BLaER1 (cell line): ENCODE measurements around the gene THUMPD3.

Experiments
- H3K27ac ChIP-seq: shearing (Covaris generic); formaldehyde crosslinking; 2 replicates; pipeline ENCODE4 v1.8.1; 2022
- H3K27me3 ChIP-seq: shearing (Covaris generic); formaldehyde crosslinking; 2 replicates; pipeline ENCODE4 v1.8.1; 2022
- H3K36me3 ChIP-seq: shearing (Covaris generic); formaldehyde crosslinking; 2 replicates; pipeline ENCODE4 v1.8.1; 2022
- H3K4me1 ChIP-seq: shearing (Covaris generic); formaldehyde crosslinking; 2 replicates; pipeline ENCODE4 v1.8.1; 2022
- H3K4me2 ChIP-seq: shearing (Covaris generic); formaldehyde crosslinking; 2 replicates; pipeline ENCODE4 v1.8.1; 2022
- H3K4me3 ChIP-seq: shearing (Covaris generic); formaldehyde crosslinking; 2 replicates; pipeline ENCODE4 v1.8.1; 2022
- H3K9ac ChIP-seq: shearing (Covaris generic); formaldehyde crosslinking; 2 replicates; pipeline ENCODE4 v1.8.1; 2022
- H3K9me3 ChIP-seq: shearing (Covaris generic); formaldehyde crosslinking; 2 replicates; pipeline ENCODE4 v1.8.1; 2022
- H4K20me1 ChIP-seq: shearing (Covaris generic); formaldehyde crosslinking; 2 replicates; pipeline ENCODE4 v1.8.1; 2022
- Cebpa-rat ChIP-seq: shearing (Covaris generic); IDR thresholded peaks from 2 replicates; pipeline ENCODE4 v1.8.1; 2022

The THUMPD3 gene

GRCh38 chr3:9362731-9363530 is at the start of gene THUMPD3:
Gene THUMPD3 (plus strand): TSS chr3:9363054. CDS start chr3:9365069, 2,015 bp downstream.
- TF ChIP-seq Cebpa-rat: no peak
- Histone ChIP-seq H3K9ac (peak within 1 kb of the TSS; percentile 92), H3K4me3 (peak within 1 kb of the TSS; percentile 73), H3K27me3 (no peaks in the 10 kb centered on the region), H3K36me3 (peaks cover 35% of the 10 kb centered on the region), H4K20me1 (no peaks in the 10 kb centered on the region), H3K27ac (peak within 1 kb of the TSS; percentile 95), H3K4me1 (peaks cover 20% of the 10 kb centered on the region), H3K9me3 (no peaks in the 10 kb centered on the region), H3K4me2 (peak within 1 kb of the TSS; percentile 82)

- no peaks in the 10 kb centered on the region for H3K9me3 ChIP-seq
- H4K20me1 ChIP-seq: no peaks in the 10 kb centered on the region
- H3K4me1 ChIP-seq: peaks cover 7% of the 10 kb centered on the region; the same call in 1 of the 2 replicates
- no peak for TF ChIP-seq Cebpa-rat
- no peak overlapping the region for H3K4me3 ChIP-seq
- H3K27ac ChIP-seq: no peak overlapping the region
- no peak overlapping the region for H3K4me2 ChIP-seq
- no peaks in the 10 kb centered on the region for H3K27me3 ChIP-seq
- H3K9ac ChIP-seq: no peak overlapping the region
- H3K36me3 ChIP-seq: no peaks in the 10 kb centered on the region
Measured at GRCh38 chr3:9314796-9315195, 48.1 kb upstream of the THUMPD3 start.

GRCh38 chr3:9316881-9317361 is 45.9 kb upstream of the THUMPD3 start:
- Histone ChIP-seq H3K36me3 (no peaks in the 10 kb centered on the region), H3K4me2 (no peak overlapping the region), H3K4me3 (no peak overlapping the region), H3K27ac (no peak overlapping the region), H3K9me3 (no peaks in the 10 kb centered on the region), H3K9ac (no peak overlapping the region), H4K20me1 (no peaks in the 10 kb centered on the region), H3K4me1 (no peaks in the 10 kb centered on the region), H3K27me3 (no peaks in the 10 kb centered on the region)
- TF ChIP-seq Cebpa-rat: no peak

GRCh38 chr3:9322780-9323179 is 40.1 kb upstream of the THUMPD3 start:
- Histone ChIP-seq H3K27me3 (no peaks in the 10 kb centered on the region), H3K36me3 (no peaks in the 10 kb centered on the region), H3K4me3 (no peak overlapping the region), H3K9me3 (peaks cover 15% of the 10 kb centered on the region), H3K4me2 (no peak overlapping the region), H3K4me1 (no peaks in the 10 kb centered on the region), H4K20me1 (no peaks in the 10 kb centered on the region), H3K9ac (no peak overlapping the region), H3K27ac (no peak overlapping the region)
- TF ChIP-seq Cebpa-rat: no peak

- no peak overlapping the region for H3K4me2 ChIP-seq
- no peak overlapping the region for H3K4me3 ChIP-seq
- no peaks in the 10 kb centered on the region for H3K27me3 ChIP-seq
- no peaks in the 10 kb centered on the region for H3K36me3 ChIP-seq
- H3K9me3 ChIP-seq: peaks cover 37% of the 10 kb centered on the region
- H4K20me1 ChIP-seq: no peaks in the 10 kb centered on the region
- H3K4me1 ChIP-seq: no peaks in the 10 kb centered on the region
- H3K27ac ChIP-seq: no peak overlapping the region
- no peak for TF ChIP-seq Cebpa-rat
- H3K9ac ChIP-seq: no peak overlapping the region
Measured at GRCh38 chr3:9324944-9325343, 37.9 kb upstream of the THUMPD3 start.

GRCh38 chr3:9327578-9327977 is 35.3 kb upstream of the THUMPD3 start:
- no peaks in the 10 kb centered on the region for H3K36me3 ChIP-seq
- H3K4me2 ChIP-seq: no peak overlapping the region
- TF ChIP-seq Cebpa-rat: no peak
- H3K4me3 ChIP-seq: no peak overlapping the region; the same call in 1 of the 2 replicates
- no peak overlapping the region for H3K27ac ChIP-seq
- no peaks in the 10 kb centered on the region for H3K27me3 ChIP-seq
- peaks cover 39% of the 10 kb centered on the region for H3K9me3 ChIP-seq
- H3K9ac ChIP-seq: no peak overlapping the region
- H4K20me1 ChIP-seq: no peaks in the 10 kb centered on the region
- no peaks in the 10 kb centered on the region for H3K4me1 ChIP-seq

GRCh38 chr3:9330166-9330703 is 32.6 kb upstream of the THUMPD3 start:
- Histone ChIP-seq H3K4me3 (no peak overlapping the region), H3K4me1 (no peaks in the 10 kb centered on the region)
- no peak for TF ChIP-seq Cebpa-rat

GRCh38 chr3:9331171-9331570 is 31.7 kb upstream of the THUMPD3 start:
- peaks cover 39% of the 10 kb centered on the region for H3K9me3 ChIP-seq
- H3K4me3 ChIP-seq: no peak overlapping the region
- no peaks in the 10 kb centered on the region for H3K36me3 ChIP-seq
- H4K20me1 ChIP-seq: no peaks in the 10 kb centered on the region
- TF ChIP-seq Cebpa-rat: no peak
- no peak overlapping the region for H3K9ac ChIP-seq
- no peaks in the 10 kb centered on the region for H3K27me3 ChIP-seq
- H3K27ac ChIP-seq: no peak overlapping the region
- no peaks in the 10 kb centered on the region for H3K4me1 ChIP-seq
- H3K4me2 ChIP-seq: no peak overlapping the region

More at GRCh38 chr3:9330166-9330703, 32.6 kb upstream of the THUMPD3 start:
- no peaks in the 10 kb centered on the region for H3K36me3 ChIP-seq
- H3K9ac ChIP-seq: no peak overlapping the region
- H3K27ac ChIP-seq: no peak overlapping the region
- peaks cover 39% of the 10 kb centered on the region for H3K9me3 ChIP-seq
- H3K27me3 ChIP-seq: no peaks in the 10 kb centered on the region
- H3K4me2 ChIP-seq: no peak overlapping the region
- no peaks in the 10 kb centered on the region for H4K20me1 ChIP-seq

- Histone ChIP-seq H3K4me3 (no peak overlapping the region), H3K4me1 (no peaks in the 10 kb centered on the region), H3K27ac (no peak overlapping the region), H3K9me3 (peaks cover 27% of the 10 kb centered on the region), H3K36me3 (no peaks in the 10 kb centered on the region), H4K20me1 (no peaks in the 10 kb centered on the region), H3K9ac (no peak overlapping the region), H3K4me2 (no peak overlapping the region), H3K27me3 (no peaks in the 10 kb centered on the region)
- no peak for TF ChIP-seq Cebpa-rat
Measured at GRCh38 chr3:9332250-9333030, 30.4 kb upstream of the THUMPD3 start.
